Hepatocyte (in vitro differentiated cells): ENCODE results near the gene MINDY4B. TPM values are rescaled to one million over a fixed set of nuclear protein-coding genes. Genes with fewer than 3 reads are reported as not detected.

ENCODE experiments used
- DNase-seq: peaks from one replicate; pipeline ENCODE4 v3.0.0-alpha.2; 2016; ENCODE audit warnings: low spot score
- H2AFZ ChIP-seq: fragments of 200-600 bp; sonication (generic); 2 replicates; pipeline ENCODE4 v1.6.0; 2016; ENCODE audit warnings: antibody characterized with exemption, mild to moderate bottlenecking
- H3K27ac ChIP-seq: fragments of 200-600 bp; sonication (generic); 2 replicates; pipeline ENCODE4 v1.5.1; 2016; ENCODE audit warnings: mild to moderate bottlenecking
- H3K27me3 ChIP-seq: fragments of 200-600 bp; sonication (generic); 2 replicates; pipeline ENCODE4 v1.6.1; 2016
- H3K36me3 ChIP-seq: fragments of 200-600 bp; sonication (generic); replicated peaks from 2 replicates; pipeline ENCODE4 v1.5.1; 2016; ENCODE audit warnings: low read depth; ENCODE audit not compliant: insufficient read depth
- H3K4me1 ChIP-seq: fragments of 200-600 bp; sonication (generic); 2 replicates; pipeline ENCODE4 v1.5.1; 2016; ENCODE audit warnings: mild to moderate bottlenecking, moderate library complexity; ENCODE audit not compliant: insufficient read depth
- H3K4me2 ChIP-seq: fragments of 200-600 bp; sonication (generic); 2 replicates; pipeline ENCODE4 v1.6.0; 2016
- H3K4me3 ChIP-seq: fragments of 200-600 bp; sonication (generic); 2 replicates; pipeline ENCODE4 v1.5.1; 2016; ENCODE audit warnings: mild to moderate bottlenecking
- H3K79me2 ChIP-seq: fragments of 200-600 bp; sonication (generic); 2 replicates; pipeline ENCODE4 v1.6.0; 2017; ENCODE audit warnings: mild to moderate bottlenecking
- H3K9me2 ChIP-seq: fragments of 200-600 bp; sonication (generic); replicated peaks from 2 replicates; pipeline ENCODE4 v1.6.0; 2017; ENCODE audit warnings: mild to moderate bottlenecking; ENCODE audit not compliant: insufficient read depth
- H3K9me3 ChIP-seq: fragments of 200-600 bp; sonication (generic); 2 replicates; pipeline ENCODE4 v1.5.1; 2016; ENCODE audit warnings: low read depth, mild to moderate bottlenecking
- H4K20me1 ChIP-seq: fragments of 200-600 bp; sonication (generic); 2 replicates; pipeline ENCODE4 v1.6.0; 2016; ENCODE audit warnings: mild to moderate bottlenecking; ENCODE audit not compliant: insufficient read depth, poor library complexity, severe bottlenecking
- CTCF ChIP-seq: fragments of 200-600 bp; sonication (generic); IDR thresholded peaks from 2 replicates; pipeline ENCODE4 v1.5.1; 2016; ENCODE audit warnings: antibody characterized with exemption, mild to moderate bottlenecking; ENCODE audit not compliant: poor library complexity
- EZH2 ChIP-seq: fragments of 200-600 bp; sonication (generic); IDR thresholded peaks from 2 replicates; pipeline ENCODE4 v1.6.1; 2016; ENCODE audit warnings: antibody characterized with exemption, mild to moderate bottlenecking, borderline replicate concordance
- EZH2phosphoT487 ChIP-seq: fragments of 200-600 bp; sonication (generic); IDR thresholded peaks from one replicate; pipeline ENCODE4 v1.6.1; 2018; ENCODE audit warnings: antibody characterized with exemption, mild to moderate bottlenecking, low read depth, moderate library complexity; ENCODE audit not compliant: unreplicated experiment, severe bottlenecking
- WGBS: methylation state at CpG from one replicate; pipeline ENCODE4 v1.1.6; 2016; ENCODE audit warnings: low lambda C conversion rate; ENCODE audit errors: missing lambda C conversion rate; 5-methylcytosine and 5-hydroxymethylcytosine counted together
- polyA plus RNA-seq: library from polyadenylated mRNA; unstranded; fragments of >200 nt; fragmentation: Nextera tagmentation; extraction: Ambion mirVana; gene quantifications from 2 replicates; pipeline ENCODE4 v1.2.1, GENCODE V29; 2016
- total RNA-seq: library from RNA; depleted of rRNA; stranded (reverse); fragments of >200 nt; gene quantifications from 2 replicates; pipeline ENCODE4 v1.2.3, GENCODE V29; 2014

The MINDY4B gene
- total RNA-seq = not detected in 2 replicates
- polyA plus RNA-seq = not detected in 2 replicates

- Histone ChIP-seq H4K20me1 (no peaks in the 10 kb centered on the region), H3K4me1 (no peaks in the 10 kb centered on the region), H3K4me2 (no peak within 1 kb of the TSS), H3K9me3 (no peaks in the 10 kb centered on the region), H3K4me3 (no peak within 1 kb of the TSS), H2AFZ (no peak within 1 kb of the TSS), H3K36me3 (no peaks in the 10 kb centered on the region), H3K79me2 (no peaks in the 10 kb centered on the region), H3K9me2 (no peaks in the 10 kb centered on the region), H3K27me3 (no peaks in the 10 kb centered on the region), H3K27ac (no peak within 1 kb of the TSS)
- no peak for TF ChIP-seq EZH2
- no peak for TF ChIP-seq EZH2phosphoT487
- no peak for TF ChIP-seq CTCF
- DNase-seq = no peak
- 79% methylated on average over 4 of the region's 4 CpGs for WGBS
Observed at GRCh38 chr3:150905339-150905738, at the start of gene MINDY4B. Gene MINDY4B, minus strand, starts transcription at chr3:150905439. Its CDS starts 0 bp downstream, at chr3:150905439.

DNA sequence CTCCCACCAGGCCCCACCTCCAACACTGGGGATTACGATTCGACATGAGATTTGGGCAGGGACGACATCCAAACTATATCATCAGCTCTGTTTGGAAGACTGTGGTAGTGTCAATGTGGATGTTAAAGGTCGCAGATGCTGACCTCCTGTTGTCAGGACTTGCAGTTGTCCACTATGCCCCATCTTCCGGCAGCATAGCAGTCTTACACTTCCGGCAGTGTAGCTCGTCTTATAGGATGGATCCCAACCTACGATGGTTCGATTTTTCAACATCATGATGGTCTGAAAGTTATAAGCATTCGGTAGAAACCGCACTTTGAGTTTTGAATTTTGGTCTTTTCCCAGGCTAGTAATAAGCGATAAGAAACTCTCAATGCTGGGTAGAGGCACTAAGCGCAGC, 46.7 kb upstream of the MINDY4B start:
- no peak overlapping the region for H3K27ac ChIP-seq
- H3K79me2 ChIP-seq = no peaks in the 10 kb centered on the region
- no peaks in the 10 kb centered on the region for H4K20me1 ChIP-seq
- no peak overlapping the region for H2AFZ ChIP-seq
- no peaks in the 10 kb centered on the region for H3K36me3 ChIP-seq
- no peaks in the 10 kb centered on the region for H3K27me3 ChIP-seq
- no peaks in the 10 kb centered on the region for H3K9me2 ChIP-seq
- no peak overlapping the region for H3K4me3 ChIP-seq
- 97% methylated on average over 13 of the region's 13 CpGs for WGBS
- no peaks in the 10 kb centered on the region for H3K9me3 ChIP-seq
- H3K4me2 ChIP-seq = no peak overlapping the region
- no peaks in the 10 kb centered on the region for H3K4me1 ChIP-seq
- TF ChIP-seq CTCF = no peak
- no peak for TF ChIP-seq EZH2phosphoT487
- no peak for TF ChIP-seq EZH2
- DNase-seq = no peak

DNA sequence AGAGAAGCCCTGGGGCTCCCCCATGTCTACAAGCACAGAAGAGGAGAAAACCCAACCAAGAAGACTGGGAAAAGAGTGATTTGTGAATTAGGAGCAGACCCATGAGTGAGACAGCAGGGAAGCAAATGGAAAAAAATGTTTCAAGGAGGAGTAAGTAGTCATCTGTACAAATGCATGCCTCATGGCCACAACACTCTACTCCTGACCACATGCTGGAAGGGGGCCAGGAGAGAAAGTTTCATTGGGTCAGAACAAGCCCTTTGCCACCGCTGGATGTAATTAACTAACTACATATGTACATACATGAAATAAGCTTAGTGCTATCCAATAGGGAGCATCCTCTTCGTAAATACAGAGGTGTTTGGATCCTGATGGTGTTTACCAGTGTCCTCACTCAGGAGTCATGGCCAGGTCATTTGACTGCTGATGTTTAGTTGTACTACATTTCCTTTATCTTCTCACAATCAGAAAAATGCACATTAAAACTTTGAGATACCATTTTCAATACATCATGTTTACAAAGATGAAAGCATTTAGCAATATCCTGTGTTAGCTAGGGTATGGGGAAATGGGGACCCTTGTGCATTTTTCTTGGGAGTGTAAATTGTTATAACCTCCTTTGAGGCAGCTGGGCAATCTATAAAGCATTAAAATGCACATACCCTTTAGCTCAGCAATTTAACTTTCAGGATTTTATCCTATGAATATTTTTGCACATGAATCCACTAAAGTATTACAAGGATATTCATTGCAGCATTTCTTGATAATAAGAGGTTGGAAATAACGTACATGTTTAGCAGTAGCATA, 40.2 kb upstream of the MINDY4B start:
- TF ChIP-seq EZH2phosphoT487 (no peak), EZH2 (no peak), CTCF (no peak)
- Histone ChIP-seq H3K9me2 (no peaks in the 10 kb centered on the region), H2AFZ (no peak overlapping the region), H3K36me3 (no peaks in the 10 kb centered on the region), H4K20me1 (no peaks in the 10 kb centered on the region), H3K4me1 (no peaks in the 10 kb centered on the region), H3K27ac (no peak overlapping the region), H3K27me3 (no peaks in the 10 kb centered on the region), H3K4me3 (no peak overlapping the region), H3K4me2 (no peak overlapping the region), H3K9me3 (no peaks in the 10 kb centered on the region), H3K79me2 (no peaks in the 10 kb centered on the region)
- no peak for DNase-seq
- WGBS = 55% methylated on average over 3 of the region's 3 CpGs
